Measurements from ENCODE around the gene SSUH2.
"Not testable (repeated sequence)": the region's sequence is repeated elsewhere in the genome, so short reads cannot be mapped to it uniquely, and the experiment has no call there.

The SSUH2 gene

DNA sequence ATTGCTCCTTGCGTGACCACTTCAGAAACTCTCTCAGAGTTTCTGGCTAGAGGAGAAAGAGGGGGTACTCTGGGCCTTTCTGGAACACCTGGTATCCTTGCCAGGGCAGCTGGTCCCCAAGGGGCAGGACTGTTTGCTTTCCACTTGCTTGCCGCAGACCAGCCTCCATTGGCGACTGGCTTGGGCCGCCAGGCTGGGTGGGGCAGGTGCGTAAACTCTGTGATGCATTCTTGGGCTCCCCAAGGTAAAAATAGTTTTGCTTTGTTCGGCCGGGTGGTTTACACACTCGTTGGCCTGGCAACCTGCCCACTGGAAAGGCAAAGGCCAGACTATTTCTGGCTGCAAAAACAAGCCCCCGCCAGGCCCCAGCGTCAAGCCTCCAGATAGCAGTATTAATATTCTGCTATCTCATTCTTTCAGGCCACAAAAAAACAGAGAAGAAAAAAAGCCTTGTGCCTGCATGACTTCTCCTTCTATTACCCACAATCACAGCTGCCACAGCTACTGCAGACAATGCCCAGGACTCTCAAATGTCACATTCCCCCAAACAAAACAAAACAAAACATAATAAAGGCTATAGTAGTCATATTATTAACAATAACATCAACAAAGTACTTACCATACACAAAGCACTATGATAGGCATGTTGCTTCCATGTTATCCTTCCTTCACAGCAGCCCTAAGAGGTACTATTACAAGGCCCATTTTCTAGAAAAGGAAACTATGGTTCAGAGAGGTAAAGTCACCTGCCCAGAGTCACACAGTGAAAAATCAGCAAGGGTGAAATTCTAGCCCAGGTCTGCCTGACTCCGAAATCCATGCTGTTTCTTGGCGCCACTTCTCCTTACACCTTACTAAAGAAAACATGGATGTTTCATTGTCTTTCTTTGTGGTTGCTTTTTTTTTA lies 14.0 kb upstream of the SSUH2 start:
- DNase-seq (ENCODE audit: low read depth in 2 of 2): no peak

DNA sequence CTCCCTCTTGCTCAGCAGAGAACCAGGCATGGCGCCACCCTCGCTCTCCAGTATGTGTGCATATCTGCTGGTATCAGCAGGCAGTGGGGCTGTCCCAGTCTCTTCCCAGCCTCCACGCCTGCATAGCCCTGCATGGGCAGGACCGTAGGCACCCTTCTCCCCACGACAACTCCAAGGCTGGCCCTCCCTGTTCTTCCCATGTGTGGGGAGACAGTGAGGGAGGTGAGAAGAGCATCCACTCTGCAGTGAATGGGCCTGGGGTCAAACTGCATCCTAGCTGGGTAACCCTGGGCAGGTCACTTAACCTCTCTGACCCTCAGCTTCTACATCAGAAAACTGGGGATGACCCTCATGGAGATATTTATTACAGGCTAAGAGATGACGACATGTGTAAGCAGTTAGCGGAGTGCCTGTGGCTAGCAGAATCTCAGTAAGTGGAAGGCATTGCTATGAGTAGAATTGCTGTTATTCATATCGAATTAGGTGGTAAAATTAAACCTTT lies 13.3 kb upstream of the SSUH2 start:
- DNase-seq (ENCODE audit: low read depth in 2 of 2): no peak

DNA sequence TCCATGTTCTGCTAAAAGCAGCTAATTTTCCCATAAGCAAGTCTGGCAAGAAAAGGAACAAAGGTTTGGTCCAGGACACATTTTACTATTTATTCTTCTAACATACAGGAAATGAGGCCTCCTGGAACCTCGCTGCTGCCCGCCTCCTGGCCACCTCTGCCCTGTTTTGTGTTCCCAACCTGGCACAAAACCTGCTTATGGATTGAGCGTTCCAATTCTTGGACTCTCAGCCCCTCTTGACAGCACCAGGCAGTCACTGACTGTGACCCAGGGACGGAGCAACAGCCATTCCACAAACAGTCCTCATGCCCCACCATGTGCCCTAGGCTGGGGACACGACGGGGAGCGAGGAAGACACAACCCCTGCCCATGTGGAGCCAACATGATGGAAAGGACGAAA lies 11.6 kb upstream of the SSUH2 start:
- DNase-seq (ENCODE audit: low read depth in 2 of 2): no peak

DNA sequence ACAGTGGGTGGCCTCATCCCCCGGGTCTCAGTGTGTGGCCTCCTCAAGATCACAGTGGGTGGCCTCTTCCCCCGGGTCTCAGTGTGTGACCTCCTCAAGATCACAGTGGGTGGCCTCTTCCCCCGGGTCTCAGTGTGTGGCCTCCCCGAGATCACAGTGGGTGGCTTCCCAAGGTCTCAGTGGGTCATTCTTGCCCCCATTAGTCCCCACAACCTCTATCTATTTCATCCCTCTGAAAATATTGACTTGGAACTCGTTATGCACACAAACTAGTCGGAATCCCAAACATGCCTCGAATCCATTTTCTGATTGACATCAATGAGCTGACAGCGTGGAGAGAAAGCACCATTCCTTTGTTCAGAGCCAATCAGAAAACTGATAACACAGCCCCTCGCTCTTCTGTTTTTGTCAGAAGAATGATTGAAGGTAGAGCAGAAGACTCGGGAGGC lies 10.8 kb upstream of the SSUH2 start:
- no peak for DNase-seq (ENCODE audit: low read depth in 2 of 2)

DNA sequence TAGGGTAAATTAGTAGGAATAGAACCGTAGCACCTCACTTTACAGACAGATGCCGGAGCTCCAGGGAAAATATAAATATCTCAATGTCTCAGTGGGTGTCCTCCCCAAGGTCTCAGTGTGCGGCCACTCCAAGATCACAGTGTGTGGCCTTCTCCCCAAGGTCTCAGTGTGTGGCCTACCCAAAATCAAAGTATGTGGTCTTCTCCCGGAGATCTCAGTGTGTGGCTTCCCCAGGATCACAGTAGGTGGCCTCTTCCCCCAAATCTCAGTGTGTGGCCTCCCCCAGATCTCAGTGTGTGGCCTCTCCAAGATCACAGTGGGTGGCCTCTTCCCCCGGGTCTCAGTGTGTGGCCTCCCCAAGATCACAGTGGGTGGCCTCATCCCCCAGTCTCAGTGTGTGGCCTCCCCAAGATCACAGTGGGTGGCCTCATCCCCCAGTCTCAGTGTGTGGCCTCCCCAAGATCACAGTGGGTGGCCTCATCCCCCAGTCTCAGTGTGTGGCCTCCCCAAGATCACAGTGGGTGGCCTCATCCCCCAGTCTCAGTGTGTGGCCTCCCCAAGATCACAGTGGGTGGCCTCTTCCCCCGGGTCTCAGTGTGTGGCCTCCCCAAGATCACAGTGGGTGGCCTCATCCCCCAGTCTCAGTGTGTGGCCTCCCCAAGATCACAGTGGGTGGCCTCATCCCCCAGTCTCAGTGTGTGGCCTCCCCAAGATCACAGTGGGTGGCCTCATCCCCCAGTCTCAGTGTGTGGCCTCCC lies 10.2 kb upstream of the SSUH2 start:
- DNase-seq (ENCODE audit: low read depth in 2 of 2): not testable (repeated sequence)

DNA sequence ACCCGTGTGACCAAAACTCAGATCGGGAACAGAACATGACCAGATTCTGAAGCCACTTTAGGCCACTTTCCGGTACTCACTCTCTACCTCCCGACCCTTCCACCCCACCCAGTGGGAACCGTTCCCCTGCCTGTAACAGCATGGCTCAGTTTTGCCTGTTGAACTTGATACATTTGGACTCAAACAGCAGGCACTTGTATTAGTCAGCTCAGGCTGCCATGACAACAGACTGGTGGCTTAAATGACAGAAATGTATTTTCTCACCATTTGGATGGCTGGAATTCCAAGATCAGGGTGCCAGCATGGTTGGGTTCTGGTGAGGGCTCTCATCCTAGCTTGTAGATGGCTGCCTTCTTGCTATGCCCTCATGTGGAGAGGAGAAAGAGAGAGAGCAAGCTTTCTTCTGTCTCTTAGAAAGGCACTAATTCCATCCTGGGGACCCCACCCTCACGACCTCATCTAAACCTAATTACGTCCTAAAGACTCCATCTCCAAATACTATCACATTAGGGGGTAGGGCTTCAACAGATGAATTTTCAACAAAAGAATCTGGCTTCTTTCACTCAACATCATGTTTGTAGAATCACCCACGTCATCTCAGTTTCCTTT lies 9.3 kb upstream of the SSUH2 start:
- DNase-seq (ENCODE audit: low read depth in 2 of 2): no peak

DNA sequence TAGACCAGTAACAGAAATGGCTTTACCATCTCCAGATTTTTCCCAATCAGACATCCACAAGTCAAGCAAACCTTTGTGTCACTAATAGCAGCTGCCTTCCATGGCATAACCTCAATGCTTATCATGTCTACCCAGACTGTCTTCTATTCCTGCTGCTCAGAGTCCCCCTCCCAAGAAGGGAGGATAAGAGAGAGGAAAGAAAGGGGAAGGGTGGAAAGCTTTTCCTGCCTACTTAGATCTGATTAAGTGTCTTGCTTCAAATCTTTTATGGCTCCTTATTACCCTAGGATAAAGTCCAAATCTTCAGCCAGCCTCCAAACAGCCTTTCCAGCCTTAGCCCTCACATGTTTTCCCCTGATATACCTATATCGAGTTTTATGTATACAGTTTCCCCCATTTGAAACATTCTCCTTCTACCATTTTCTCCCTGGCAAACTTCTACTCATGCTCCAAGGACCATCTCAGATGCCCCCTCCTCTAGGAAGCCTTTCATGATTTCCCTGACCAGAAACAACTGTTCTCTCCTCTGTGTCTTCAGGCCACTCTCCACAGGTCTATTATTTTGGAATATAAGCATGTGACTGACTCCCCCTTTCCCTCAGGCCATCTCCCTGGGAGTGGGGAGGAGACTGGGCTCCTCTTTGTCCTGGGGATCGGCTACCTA lies 7.9 kb upstream of the SSUH2 start:
- DNase-seq (ENCODE audit: low read depth in 2 of 2): no peak

DNA sequence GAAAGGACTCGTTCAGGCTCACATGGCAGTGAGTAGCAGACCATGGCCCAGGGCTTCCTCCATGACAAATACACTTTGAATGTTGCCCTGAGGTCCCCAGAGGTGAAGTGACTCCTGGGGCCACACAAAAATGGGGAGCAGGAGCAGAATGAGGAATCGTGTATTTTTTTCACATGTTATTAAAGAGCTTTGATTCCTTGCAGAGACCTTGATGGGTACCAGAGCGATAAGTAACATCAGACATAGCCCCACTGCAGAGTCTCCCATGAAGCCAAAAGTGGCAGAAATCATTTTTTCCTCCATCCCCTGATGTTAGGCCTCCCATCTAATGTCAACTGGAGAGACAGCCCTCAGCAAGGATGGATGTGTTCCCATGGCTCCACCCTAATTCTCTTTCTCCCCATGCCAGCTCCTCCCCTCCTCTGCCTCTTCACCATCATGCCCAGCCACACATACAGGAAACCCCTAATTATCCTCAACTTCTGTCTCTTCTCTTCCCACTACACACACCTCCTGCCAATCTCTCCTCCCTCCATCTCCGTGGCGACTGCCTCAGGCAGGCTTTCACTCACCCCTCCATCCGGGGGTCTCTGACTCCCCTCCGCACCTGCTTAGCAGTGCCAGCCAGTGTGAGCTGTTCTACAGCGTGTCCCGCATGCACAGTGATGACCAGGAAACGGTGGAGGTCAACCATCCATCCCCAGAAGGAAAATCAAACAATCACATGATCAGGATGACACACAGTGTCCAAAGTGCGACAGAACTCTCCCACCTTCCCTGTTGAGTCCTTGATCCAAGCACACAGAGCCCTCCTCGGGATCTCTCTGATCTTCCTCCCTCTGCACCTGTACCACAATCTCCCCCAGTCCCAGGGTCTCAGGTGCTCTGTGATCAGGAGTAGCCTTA lies 7.1 kb upstream of the SSUH2 start:
- no peak for DNase-seq (ENCODE audit: low read depth in 2 of 2)

DNA sequence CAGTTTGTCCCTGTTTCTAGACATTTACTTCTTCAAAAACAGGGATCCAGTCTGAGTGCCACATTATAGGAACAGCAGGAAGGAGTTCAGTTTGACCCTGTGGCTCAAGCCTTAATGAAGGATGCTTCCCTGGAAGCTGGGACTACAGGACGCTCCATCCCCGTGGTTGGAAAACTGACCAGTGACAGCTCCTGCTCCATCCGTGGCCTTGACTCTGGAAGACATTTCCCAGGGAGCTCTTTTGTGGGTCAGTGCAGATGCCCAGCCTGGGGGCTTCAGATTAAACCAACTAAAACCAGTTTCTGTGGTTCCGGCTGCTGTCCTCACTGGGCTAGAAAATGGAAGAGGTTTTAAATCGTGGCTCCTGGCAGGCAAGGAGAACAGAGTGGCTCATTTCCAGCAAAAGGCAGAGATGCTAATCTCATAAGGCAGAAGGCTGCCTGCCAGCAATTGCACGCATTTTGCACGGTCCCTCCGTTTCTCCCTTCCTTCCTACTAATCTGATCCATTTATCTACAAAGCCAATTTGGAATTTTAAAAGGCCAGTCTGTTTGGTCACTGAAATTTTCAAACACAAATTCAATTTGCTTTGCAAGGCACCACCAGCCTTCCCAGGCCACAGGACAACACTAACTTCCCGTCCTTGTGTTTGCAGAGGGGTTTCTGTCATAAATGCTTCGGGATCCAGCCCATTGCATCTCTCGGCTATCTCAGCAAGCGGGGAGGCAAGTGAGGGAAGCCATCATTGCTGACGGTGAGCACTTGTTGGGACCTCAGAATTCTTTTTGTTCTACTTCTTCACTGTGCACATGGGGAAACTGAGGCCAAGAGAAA lies 6.2 kb upstream of the SSUH2 start:
- no peak for DNase-seq (ENCODE audit: low read depth in 2 of 2)

DNA sequence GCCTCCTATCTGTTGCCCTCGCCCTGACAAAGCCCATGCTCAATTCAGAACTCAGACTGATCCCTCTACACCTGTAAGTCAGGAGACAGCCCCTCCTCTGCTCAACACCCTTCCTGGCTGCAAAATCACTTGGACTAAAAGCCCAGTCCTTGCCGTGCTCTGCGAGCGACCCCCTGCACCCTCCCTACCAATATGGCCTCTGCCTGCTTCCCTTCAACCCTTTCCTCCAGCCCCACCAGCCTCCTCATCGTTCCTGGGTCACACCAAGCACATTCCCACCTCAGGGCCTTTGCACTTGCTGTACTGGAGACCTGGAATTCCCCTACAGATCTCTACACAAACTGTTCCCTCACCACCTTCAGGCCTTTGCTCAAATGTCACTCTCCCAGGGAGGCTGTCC lies 5.2 kb upstream of the SSUH2 start:
- DNase-seq (ENCODE audit: low read depth in 2 of 2): no peak

DNA sequence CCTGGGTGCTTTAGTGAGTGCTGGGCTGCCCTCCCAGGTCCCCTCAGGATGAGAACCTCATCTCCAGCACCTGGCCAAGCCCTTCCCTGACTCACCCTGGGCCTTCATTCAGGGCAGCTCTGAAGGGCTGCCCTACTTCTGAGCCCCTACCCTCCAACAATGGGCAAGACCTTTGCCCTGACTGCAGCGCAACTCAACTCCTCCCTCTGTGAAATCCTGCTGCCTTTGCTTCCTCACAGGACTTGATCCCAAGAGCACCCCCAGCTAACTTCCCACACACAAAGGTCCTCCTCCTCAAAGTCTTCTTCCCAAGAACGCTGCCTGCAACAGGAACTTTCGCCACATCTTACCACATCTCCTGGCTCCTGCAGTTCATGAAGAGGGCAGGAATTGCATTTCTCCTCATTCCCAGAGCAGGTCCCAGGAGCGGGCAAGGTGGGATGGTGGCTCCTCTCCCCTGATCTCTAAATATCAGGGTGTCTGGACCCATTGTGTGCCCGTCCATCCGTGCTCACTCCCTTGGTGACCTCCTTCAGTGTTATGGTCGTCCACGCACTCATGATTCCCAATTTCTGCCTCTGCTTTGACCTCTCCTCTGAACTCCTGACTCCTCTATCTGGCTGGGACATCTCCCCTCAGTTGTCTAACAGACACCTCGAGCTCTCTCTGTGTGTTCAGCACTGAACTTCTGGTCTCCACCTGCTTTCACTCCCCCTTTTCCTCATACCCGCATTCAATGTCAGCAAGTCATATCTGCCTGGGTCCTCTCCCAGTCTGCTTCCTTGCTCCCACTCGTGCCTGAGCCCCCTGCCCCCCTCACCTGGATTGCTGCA lies 4.5 kb upstream of the SSUH2 start:
- DNase-seq (ENCODE audit: low read depth in 2 of 2): no peak

DNA sequence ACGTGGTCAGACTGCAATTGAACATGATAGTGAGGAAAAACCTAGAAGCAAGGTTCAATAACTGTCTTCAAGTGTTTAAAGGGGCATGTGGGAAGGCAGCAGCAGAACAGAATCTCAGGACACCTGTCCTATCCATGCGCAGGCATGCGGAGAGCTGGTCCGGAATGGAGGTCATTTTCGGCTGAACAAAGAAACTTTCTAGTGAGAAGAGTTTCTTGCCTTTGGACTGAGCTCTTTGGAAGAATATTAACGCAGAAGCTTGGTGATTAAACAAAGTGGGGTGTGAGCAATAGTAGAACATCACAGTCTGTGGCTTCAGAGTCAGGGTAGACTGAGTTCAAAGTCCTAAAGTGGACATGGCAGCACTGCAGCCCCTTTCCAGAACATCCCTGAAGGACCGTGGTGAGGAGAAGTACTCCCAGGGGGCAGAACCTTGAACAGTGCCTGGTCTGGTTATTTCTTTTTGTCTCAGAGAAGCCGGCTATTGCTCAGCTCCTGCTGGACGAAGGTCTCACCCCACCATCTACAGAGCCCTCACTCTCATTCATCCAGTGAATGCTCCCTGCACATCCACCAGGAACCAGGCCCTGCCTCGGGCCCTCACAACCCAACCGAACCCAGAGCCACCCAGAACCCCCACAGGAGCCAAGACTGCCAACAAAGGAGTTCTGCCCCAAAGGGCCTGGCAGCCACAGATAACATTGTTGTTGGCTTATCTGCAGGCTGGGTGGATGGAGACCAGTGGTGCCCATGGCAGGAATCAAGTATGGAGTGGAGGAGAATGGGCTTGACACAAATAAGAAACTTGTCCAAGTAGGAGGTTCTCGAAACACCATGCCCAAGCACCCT lies 2.8 kb upstream of the SSUH2 start:
- DNase-seq (ENCODE audit: low read depth in 2 of 2): no peak

DNA sequence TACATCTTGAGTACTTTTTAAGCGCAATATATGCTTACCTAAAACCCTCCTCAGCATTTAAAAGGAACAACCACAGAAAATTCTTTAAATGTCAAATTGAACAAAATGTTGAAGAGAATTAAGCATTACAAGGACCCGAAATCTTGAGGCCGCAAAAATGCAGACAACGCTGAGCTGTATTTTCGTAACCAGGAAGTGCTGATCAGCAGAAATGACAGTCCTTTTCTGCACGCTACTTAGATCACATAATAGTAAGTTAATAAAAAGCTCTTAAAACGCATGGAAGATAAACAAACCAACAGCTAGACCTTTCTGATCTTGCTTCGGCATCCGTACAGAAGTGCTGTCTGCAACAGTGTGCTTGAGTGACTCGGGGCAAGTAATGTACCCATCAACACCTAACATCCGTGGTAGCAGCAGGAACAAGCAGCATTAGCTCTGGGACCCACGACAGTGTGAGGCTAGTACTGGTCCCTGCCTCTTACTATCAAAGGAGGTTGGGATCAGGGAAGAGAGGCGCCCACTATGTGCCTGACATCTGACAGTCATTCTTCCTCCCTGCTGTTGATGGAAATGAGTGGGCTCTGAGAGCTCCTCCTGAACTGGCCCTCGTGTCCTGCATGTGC lies 1.8 kb upstream of the SSUH2 start:
- no peak for DNase-seq (ENCODE audit: low read depth in 2 of 2)

DNA sequence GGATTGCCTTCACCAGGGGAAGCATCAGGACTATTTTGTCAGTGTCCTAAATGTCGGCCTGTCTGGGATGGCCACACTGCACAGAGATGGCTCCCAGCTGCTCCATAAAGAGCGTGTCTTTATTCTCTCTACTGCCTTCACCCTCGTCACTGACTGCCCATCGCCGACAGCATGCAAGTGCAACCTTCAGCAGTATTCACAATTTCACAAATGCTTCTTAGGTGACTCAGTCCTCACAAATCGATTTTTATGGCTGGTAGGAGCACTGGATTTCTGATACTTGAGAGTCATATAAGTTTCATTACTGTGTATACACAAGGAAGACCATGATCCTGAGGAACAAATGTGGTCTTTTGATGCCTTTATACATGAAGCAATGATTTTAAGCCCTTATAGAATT lies 1.1 kb upstream of the SSUH2 start:
- no peak for DNase-seq (ENCODE audit: low read depth in 2 of 2)

DNA sequence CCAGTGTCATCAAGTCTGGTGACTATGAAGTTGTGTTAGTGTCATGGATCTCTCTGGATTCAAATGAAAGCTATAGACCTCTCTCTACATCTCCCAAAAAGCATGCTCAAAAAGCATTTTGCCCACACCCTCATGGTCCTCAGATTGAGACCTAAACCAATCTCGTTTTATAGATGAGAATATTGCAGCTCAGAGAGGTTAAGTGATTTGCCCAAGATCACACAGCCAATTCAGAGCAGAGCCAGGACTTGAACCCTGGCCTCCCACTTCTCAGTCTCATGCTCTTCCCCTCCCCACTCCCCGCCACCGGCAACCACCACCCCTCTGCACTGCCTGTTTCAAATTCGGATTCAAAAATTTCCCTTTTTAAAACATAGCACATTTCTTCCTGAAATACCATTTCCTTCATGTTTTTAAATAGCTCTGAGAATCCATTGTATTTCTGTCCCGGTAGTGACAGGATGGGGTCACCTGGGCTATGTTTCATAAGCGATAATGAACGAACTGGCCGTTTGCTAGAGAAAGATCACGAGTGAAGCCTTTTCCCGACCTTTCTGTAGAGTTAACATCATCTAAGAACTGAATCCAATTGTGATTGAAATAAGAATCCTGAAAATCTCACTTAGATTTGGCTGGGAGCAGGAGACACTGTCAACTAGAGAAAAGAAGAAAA lies 769 bp downstream of the SSUH2 start:
- no peak for DNase-seq (ENCODE audit: low read depth in 2 of 2)

DNA sequence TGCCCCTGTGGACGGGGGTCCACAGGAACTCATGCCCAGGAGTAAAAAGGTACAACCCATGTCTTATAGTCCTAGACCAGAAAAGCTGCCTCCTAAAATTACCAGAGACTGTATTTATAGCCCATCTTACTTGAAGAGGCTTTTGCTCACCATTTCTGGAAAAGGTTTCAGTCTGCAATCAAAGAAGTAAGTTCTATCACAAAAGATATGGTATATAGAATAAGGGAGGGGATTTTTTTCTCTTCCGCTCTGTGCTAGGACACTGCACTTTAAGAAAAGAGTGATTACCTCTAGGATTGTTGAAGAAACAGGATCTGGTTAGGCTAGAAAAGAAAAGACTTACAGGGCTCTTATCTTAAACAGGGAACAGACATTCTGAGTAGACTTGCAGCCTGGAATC lies 2.6 kb downstream of the SSUH2 start:
- no peak for DNase-seq (ENCODE audit: low read depth in 2 of 2)

DNA sequence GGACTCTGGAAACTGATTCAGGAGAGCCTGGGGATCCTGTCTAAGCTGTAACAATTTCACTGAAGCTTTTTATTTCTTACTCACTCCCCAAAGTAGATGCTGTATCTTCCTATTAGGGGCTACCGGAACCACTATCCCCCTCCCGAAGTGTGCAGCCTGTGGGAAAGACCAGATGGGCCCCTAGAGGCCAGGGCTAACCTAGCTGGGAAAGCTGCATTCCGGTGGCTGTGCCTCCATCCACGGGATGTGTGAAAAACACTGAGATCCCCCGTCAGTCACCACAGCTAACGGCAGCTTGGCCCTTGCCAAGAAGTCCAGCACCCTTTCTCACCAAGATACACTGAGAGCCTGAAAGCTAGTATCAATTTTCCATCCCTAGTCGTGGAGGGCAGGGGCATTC lies 3.1 kb downstream of the SSUH2 start:
- DNase-seq (ENCODE audit: low read depth in 2 of 2): no peak

Measured in stimulated activated CD4-positive, alpha-beta T cell treated with anti-CD3 and anti-CD28 coated beads, Interleukin-4, amount 100 ng/mL, for 48 hours (primary cell).